GM18909 (cell line): Measurements from ENCODE around the gene EPHB1.

ENCODE experiments used
- ATAC-seq: cut with Tn5 transposase; IDR thresholded peaks from one replicate; pipeline ENCODE4 v1.9.1; 2021; ENCODE audit warnings: mild to moderate bottlenecking; ENCODE audit not compliant: unreplicated experiment, poor library complexity

Gene EPHB1

GRCh38 chr3:134932035-134932434 is 137.0 kb downstream of the EPHB1 start:
- ATAC-seq: no peak

GRCh38 chr3:134933997-134934396 is 138.9 kb downstream of the EPHB1 start:
- ATAC-seq: no peak

GRCh38 chr3:134934933-134935332 is 139.9 kb downstream of the EPHB1 start:
- ATAC-seq: no peak

GRCh38 chr3:134937256-134938028 is 142.4 kb downstream of the EPHB1 start:
- no peak for ATAC-seq

GRCh38 chr3:134938029-134938525 is 143.0 kb downstream of the EPHB1 start:
- ATAC-seq: no peak

- ATAC-seq: no peak
These were observed 144.9 kb downstream of the EPHB1 start for GRCh38 chr3:134939978-134940377.

GRCh38 chr3:134941820-134942219 is 146.8 kb downstream of the EPHB1 start:
- no peak for ATAC-seq

- ATAC-seq: no peak
These were observed 149.4 kb downstream of the EPHB1 start for GRCh38 chr3:134944429-134944828.

GRCh38 chr3:134949150-134949549 is 154.1 kb downstream of the EPHB1 start:
- ATAC-seq: no peak

GRCh38 chr3:134952371-134952770 is 157.3 kb downstream of the EPHB1 start:
- no peak for ATAC-seq

GRCh38 chr3:134955874-134956273 is 160.8 kb downstream of the EPHB1 start:
- peak; percentile 25 for ATAC-seq

GRCh38 chr3:134956395-134956794 is 161.3 kb downstream of the EPHB1 start:
- peak; percentile 70 for ATAC-seq

- no peak for ATAC-seq
These were observed 161.8 kb downstream of the EPHB1 start for GRCh38 chr3:134956844-134957243.

GRCh38 chr3:134959516-134959915 is 164.5 kb downstream of the EPHB1 start:
- ATAC-seq: no peak

- no peak for ATAC-seq
These were observed 169.2 kb downstream of the EPHB1 start for GRCh38 chr3:134964226-134964625.

GRCh38 chr3:134965865-134966481 is 170.9 kb downstream of the EPHB1 start:
- ATAC-seq: no peak

GRCh38 chr3:134970895-134971294 is 175.8 kb downstream of the EPHB1 start:
- no peak for ATAC-seq

GRCh38 chr3:134971306-134971705 is 176.2 kb downstream of the EPHB1 start:
- ATAC-seq: no peak

GRCh38 chr3:134971907-134972306 is 176.8 kb downstream of the EPHB1 start:
- peak; percentile 54 for ATAC-seq

- ATAC-seq: no peak
These were observed 177.9 kb downstream of the EPHB1 start for GRCh38 chr3:134972836-134973455.

- no peak for ATAC-seq
These were observed 179.6 kb downstream of the EPHB1 start for GRCh38 chr3:134974624-134975023.
